Amniotic epithelial cell (primary cell): Measurements from ENCODE around the gene IQCN.
A peak's percentile ranks its signal among the peaks of the same experiment; 100 is the strongest.
"Not testable (repeated sequence)": the region's sequence is repeated elsewhere in the genome, so short reads cannot be mapped to it uniquely, and the experiment has no call there.

Experiments
- DNase-seq: peaks from one replicate; pipeline ENCODE4 v3.0.0-alpha.2; 2010; ENCODE audit warnings: low read depth

The IQCN gene

DNA sequence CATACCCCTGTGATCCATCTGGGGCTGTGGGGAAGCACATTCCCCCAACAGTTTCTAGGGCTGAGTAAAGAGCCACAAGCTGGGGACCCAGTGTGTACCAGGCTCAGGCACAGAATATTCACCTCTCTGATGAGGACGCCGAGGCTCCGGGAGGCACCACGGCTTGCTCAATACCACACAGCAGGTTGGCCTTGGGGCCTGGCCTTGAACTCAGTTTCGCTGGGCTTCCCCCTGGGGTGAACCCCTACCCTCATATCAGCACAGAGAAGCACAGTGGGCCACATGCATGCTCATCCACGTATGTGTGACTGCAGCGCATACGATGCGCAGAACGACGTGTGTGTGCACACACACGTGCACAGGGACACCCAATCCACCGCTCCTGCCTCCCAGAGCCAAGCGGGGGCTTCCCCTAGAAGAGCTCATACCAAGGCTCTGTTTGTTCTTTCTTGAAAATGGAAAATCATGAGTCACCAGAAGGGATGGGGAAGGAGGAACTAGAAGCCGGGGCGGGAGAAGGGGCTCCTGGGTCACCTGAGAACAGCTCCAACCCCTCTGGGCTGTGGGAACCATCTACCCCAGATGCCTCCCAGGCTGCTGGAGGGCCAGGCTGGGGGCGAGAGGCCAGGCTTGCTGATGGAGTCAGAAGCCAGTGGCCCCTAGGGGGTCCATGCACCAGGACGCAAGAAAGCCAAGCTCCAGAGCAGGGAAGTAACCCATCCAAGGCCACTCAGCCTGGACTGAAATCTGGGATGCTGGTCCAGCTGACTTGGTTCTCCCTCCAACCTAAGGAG is 43.1 kb downstream of the IQCN start:
- no peak for DNase-seq

DNA sequence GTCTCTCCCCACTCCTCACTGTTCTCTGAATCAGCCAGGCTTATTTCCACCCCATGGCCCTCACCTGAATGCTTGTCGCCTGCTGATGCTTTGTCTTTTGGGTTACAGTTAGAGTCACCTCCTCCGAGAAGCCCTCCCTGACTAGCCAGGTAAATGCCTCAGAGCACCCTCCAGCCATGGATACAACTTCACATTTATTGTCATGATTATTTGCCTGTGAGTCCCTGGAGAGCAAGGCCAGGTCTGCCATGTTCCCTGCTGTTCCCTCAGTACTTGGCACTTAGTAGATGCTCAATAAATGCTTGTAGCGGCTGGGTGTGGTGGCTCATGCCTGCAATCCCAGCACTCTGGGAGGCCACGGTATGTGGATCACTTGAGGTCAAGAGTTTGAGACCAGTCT is 44.3 kb downstream of the IQCN start:
- no peak for DNase-seq

DNA sequence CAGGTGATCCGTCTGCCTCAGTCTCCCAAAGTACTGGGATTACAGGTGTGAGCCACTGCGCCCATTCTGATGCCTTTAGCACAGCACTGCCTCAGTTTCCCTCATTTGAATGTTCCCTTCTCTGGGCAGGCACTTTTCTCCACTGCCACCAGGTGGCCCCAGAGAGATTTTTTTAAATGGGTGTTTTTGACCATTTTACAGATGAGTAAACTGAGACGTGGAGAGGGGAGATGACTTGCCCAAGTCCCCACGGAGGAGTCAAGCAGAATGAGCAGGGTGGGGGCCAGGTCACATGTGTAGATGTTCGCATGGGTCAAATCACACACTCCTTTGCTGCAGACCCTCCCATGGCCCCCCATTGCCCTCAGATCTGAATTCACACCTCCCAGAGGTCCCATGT is 44.8 kb downstream of the IQCN start:
- DNase-seq = no peak

DNA sequence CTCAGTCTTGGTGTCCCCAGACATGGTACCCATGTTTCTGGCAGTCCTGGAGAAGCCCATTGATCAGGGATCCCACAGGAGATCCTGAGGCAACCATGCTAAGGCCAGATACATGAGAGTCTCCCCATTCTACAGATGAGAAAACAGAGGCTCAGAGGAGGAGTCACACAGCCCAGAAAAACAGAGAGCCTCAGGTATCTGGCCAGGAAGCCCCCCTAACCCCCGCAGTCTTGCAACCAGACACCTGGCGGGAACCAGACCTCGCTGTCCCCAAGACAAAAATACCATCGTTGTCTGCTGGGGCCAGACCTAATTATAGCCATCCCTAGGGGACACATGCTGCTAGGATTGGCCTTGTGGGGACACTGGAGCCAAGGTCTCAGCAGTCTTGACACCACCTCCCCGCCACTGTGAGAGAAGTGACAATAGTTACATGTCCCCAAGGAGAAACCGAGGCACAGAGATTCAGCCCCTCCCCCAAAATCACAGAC is 46.4 kb downstream of the IQCN start:
- no peak for DNase-seq

DNA sequence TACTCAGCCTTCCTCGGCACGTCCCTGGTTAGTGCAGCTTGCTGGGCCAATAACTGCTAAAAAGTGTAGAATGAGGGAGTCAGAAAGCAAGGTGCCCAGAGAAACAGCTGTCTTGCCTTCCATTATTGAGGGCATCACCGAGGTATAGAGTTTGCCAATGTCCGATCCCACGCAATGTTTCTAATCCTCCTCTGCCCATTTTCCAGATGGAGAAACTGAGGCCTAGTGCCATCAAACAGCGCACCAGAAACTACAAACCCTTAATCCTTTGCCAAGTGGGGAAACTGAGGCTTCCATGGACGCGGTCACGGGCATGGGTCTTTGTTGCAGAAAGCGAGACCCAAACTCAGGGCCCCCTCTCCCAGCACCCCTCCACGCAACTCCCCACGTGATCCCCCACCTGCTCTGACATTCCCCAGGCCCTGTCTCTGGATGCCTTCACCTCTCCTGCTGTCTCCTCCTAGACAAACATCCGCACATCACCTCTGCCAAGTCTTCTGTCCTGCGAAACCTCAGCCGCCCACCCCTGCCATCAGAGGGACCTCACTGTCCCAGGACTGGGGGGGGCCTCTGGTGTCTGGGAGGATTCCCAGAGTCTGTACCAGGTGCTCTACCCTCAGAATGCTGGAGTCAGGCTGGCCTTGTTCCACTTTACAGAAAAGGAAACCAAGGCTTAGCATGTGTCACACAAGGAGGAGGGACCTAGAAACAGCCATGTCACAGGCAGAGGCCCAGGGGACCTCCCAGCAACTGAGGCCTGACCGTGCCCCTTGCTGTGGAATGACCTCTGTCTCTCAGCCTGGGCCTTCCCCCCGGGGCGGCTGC is 47.1 kb downstream of the IQCN start:
- DNase-seq = no peak

DNA sequence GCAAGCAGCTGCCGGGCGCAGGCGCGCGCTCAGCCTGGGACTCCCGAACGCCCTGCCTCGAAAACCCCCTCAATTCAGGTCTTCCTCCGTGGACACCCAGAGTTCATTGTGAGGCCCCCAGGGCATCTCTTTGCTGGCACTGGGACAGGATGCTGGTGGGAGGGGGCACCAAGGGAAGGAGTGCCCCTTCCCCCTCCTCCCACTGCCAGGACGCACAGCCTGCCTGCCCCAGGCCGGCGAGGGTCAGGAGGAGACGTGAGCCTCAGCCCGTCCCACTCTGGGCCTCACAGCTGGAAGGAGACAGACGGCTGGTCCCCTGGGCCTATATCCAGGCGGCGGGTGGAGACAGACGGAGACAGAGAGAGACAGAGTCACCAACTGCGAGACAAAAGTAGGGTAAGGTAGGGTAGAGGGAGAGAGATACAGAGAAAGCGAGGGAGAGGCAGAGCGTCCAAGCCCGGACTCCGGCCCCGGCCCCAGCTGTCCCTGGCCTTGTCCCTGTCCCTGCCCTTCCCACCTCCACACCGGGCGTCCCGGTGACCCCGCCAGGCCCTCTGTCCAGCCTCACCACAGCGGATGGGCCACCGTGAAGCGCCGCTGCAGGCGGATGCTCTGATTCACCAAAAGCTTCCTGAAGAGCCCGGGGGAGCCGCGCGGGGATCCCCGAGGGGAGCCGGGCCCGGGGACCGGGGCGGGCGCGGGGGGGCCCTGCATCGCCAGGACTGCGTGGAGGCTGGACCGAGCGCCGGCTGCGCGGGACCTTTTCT is 48.4 kb downstream of the IQCN start, which contains the start of gene PDE4C:
TSS of gene PDE4C (minus strand) at position 737 of the 767 bp plus-strand sequence. CDS start at position 714, 23 bp downstream.
- no peak for DNase-seq

GRCh38 chr19:18225355-18225701 is 48.9 kb downstream of the IQCN start:
- no peak for DNase-seq

DNA sequence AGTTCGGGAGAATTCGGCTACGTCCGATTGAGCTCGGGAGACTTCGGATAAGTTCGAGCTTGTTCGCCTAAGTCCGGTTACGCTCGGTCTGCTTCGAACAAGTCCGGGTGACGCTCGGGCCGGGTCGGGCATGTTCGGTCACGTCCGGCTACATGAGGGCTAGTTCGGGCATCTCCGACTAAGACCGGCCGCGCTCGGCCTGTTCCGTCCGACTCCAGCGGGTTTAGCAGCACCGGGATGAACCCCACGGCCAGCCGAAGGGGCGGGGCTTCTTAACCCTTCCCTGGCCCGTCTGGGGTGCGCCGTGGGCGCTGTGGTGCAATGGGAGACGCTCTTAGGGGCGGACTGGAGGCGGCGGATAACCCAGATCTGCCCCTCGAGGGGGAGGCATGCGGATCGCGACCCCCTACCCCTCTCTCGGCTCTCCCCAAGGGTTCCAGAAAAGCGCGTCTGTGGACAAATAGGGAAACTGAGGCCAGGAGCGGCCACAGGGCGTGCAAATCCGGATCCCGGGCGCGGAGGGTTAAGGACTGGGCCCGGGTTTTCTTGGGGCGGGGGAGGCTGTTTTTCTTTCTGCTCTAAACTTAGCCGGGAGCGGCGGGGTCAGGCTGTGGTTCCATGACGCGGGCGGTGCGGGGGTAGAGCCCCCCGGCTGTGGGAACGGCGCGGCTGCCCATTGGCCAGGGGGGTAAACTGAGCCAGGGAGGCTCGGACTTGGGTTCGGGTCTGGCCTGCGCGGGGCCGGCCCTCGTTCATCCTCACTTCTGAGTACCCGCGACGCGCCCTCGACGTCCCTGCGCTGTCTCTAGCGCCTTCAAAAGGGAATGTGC is 49.5 kb downstream of the IQCN start:
- peak; percentile 98 for DNase-seq

GRCh38 chr19:18223860-18224524 is 50.3 kb downstream of the IQCN start:
- DNase-seq = peak; percentile 49

DNA sequence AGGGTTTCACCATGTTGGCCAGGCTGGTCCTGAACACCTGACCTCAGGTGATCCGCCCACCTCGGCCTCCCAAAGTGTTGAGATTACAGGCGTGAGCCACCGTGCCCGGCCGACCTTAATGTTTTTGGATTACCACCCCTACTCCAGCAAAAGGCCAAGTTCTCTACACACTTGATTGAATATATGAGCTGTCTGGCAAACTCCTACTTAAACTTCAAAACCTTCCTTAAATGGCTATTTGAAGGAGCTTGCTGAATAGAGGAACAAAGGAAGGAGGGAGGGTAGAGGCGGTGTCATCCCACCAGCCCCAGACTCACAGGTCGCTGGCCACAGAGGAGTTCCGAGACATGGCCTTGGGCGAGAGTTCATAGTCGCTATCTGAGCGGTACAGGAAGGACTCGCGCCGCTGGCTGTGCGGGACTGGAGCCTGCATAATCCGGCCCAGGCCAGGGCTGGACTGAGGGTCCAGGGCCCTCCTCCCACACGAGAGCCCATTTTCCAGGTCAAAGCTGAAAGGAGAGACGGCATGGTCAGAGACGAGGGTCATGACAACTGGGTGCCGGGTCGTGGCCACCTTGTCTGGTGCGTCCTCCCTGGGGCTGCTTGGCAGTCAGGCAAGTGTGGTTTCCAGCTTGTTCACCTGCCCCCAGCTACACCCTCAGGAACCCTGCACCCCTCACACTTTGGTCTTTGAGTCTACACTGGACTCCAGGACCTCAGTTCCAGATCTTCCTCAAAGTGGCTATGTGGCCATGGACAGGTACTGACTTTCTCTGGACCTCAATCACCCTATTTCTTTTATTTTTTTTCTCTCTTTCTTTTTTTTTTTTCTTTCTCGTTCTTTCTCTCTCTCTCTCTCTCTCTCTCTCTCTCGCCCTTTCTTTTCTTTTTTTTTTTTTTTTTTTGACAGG is 52.2 kb downstream of the IQCN start:
- no peak for DNase-seq

GRCh38 chr19:18220632-18221275 is 53.5 kb downstream of the IQCN start:
- no peak for DNase-seq

DNA sequence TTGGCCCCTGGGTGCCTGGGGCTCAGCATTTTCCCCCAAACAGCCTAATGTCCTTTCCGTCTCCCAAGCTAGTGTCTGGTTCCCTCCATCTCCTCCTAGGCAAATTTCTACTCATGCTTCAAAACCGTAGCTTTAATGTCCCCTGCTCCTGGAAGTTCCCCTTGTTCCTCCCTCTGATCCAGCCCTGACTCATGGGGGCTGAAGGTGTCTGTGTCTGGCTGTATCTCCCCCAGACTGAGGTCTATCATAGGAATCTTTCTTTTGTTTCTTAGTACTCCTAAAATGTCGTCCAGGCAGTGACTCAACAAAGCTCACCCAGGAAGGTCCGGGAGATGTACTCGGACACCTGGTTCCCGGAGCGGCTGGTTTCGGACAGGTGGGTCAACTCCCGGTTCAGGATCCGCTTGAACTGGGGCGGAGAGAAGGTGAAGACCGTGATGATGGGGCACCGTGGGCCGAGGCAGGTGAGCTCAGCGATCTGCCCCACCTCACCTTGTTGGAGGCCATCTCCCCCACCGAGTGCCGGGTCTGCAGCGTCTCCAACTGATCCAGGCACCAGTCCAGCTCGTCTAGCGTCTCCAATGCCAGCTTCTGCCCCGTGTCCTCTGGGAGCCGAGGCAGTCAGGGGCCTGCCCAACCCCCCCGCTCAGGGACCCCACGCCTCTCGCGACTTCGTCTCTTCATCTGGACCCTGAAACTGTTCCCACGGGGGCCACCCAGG is 54.2 kb downstream of the IQCN start:
- no peak for DNase-seq

DNA sequence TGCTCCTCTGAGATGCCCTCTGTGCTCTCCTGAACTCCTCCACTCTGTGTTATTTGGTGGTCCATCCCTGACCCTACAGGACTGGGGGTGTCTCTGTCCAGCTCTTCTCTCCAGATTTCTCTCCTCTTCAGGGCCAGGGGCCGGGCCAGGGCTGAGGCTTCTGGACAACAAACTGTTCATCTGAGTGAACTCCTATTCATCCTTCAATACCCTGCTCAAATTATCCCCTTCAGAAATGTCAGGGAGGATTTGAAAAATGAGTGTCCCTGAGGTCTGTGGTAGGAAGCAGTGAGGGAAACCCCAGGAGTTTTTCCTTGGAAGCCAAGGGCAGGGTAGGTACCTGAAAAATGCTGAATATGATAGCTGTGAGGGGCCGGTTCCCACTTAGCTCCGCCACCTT is 55.7 kb downstream of the IQCN start:
- DNase-seq = no peak

DNA sequence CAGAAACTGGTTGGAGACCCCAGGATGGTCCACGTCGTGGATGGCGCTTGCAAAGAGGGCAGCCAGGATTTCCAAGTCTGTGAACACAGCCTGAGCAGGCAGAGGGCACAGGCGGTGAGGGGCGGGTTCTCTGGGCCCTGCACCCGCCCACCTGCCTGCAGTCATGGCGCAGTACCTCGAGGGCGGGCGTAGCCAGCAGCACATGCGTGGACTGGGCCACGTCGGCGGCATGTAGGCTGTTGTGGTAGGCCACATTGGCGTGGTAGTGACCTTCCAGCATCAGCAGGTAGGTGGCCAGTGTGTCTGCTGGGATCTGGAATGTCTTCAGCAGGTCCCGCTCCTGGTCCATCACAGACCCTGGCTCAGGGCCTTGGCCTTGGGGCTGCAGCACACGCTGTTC is 56.1 kb downstream of the IQCN start:
- DNase-seq = no peak

- no peak for DNase-seq
Measured at GRCh38 chr19:18216789-18217188, 57.5 kb downstream of the IQCN start.

DNA sequence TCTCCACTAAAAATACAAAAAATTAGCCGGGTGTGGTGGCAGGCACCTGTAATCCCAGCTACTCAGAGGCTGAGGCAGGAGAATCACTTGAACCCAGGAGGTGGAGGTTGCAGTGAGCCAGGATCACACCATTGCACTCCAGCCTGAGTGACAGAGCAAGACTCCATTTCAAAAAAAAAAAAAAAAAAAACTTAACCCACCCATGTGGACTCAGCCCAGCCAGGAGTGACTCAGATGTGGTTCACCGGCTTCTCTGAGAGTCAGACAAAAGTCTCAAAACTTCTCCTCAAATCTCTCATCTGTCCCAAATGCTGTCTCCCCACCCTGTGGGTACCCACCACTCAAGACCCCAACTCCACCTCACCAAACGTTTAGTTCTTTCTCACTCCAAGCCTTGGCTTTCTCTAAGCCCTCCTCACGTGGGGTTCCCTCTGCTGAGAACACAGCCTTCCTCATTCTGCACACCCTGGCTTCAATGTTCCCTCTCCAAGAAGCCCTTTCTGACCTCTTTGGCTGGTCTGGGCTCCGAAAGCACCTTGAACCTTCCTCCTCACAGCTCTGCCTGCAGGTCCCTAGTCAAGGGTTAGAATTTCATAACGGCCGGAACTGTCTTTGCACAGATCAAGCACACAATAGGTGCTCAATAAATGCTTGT is 59.3 kb downstream of the IQCN start:
- DNase-seq = peak; percentile 36

- no peak for DNase-seq
Measured at GRCh38 chr19:18211683-18212082, 62.6 kb downstream of the IQCN start.

DNA sequence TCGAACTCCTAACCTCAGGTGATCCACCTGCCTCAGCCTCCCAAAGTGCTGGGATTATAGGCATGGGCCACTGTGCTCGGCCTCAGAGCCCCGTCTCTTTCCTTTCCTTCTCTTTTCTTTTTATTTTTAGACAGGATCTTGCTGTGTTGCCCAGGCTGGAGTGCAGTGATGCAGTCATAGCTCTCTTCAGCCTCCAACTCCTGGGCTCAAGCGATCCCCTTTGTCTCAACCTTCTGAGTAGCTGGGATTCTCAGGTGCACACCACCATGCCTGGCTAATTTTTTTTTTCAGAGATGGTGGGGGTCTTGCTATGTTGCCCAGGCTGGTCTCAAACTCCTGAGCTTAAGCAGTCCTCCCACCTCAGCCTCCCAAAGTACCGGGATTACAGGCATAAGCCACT is 64.3 kb downstream of the IQCN start:
- DNase-seq = not testable (repeated sequence)
